Heart left ventricle (tissue), 13 donors: ENCODE data around the gene PSMG4.

Experiments
- CTCF ChIP-seq, 12 donors: fragments of 200-600 bp; sonication (generic) in 4 of 12; IDR thresholded peaks; one replicate each; pipeline versions ENCODE4 v1.5.0 to v1.8.0; 2018 to 2022; ENCODE audit warnings: antibody characterized with exemption in 12 of 12, mild to moderate bottlenecking in 5 of 12
- POLR2A ChIP-seq, 2 donors: fragments of 450-650 bp; IDR thresholded peaks; one replicate each; pipeline ENCODE4 v1.6.1; 2017; ENCODE audit warnings: antibody characterized with exemption in 2 of 2, mild to moderate bottlenecking in 2 of 2, moderate library complexity in 2 of 2
- donor health status: ischemic (EF 13 %, LVEDD 7.1; RV severe dilation, severe dysfunction).
- donor health status: DM: no; HTN: yes; CAD: no.
- donor health status: DM: no; HTN: no; CAD: no.
- donor health status: ischemic (EF 25% LVEDD 6.9; RV normal size, moderate dysfunction).
- donor health status: ischemic (EF 25% LVEDD 5.7; RV mildly dilated, moderate dysfunction).
- donor health status: ischemic (EF 35%, LVEDD 5.7; RV mildly dilated, moderate dysfunction).
- donor health status: nonischemic (EF 11% LVEDD 7.7; RV severe dilation, severe dysfunction).
- donor health status: DM: yes; HTN: yes; CAD: no.
- donor health status: PGD.
- donor health status: ischemic (EF 29% LVEDD 5.4; RV normal size, mild dysfunction).
- donor health status: nonischemic (EF 23%, LVEDD 6.1; RV moderate dilation, normal function).

GRCh38 chr6:3305831-3306230, 47.1 kb downstream of the PSMG4 start:
- TF ChIP-seq CTCF (IDR thresholded peaks at IDR 0.05) (no peak), POLR2A (IDR thresholded peaks at IDR 0.05) (no peak)
